CD14-positive monocyte (primary cell): Measurements from ENCODE around the gene COL4A1. TPM values are rescaled to one million over a fixed set of nuclear protein-coding genes. Genes with fewer than 3 reads are reported as not detected.

Source experiments
- DNase-seq, 3 donors: peaks; one replicate each; pipeline ENCODE4 v3.0.0-alpha.2; 2011 to 2022
- H2AFZ ChIP-seq: 2 replicates; pipeline ENCODE4 v1.6.0; 2012; ENCODE audit warnings: mild to moderate bottlenecking, low read depth, low read length, inconsistent platforms; ENCODE audit not compliant: insufficient read depth, poor library complexity, severe bottlenecking
- H3K27ac ChIP-seq, 2 donors: 1 replicate in 1 of 2; 2 replicates in 1 of 2; pipeline ENCODE4 v1.5.1; 2012 to 2013; ENCODE audit warnings: low read length in 2 of 2, control low read depth in 1 of 2, inconsistent platforms in 1 of 2, low read depth in 1 of 2, mild to moderate bottlenecking in 1 of 2
- H3K27me3 ChIP-seq, 2 donors: one replicate each; pipeline versions ENCODE4 v1.6.0 to v1.6.1; 2011 to 2013; ENCODE audit warnings: low read length in 2 of 2; ENCODE audit not compliant: control insufficient read depth in 2 of 2, insufficient read depth in 2 of 2
- H3K36me3 ChIP-seq, 2 donors: replicated peaks in 1 of 2; 1 replicate in 1 of 2; 2 replicates in 1 of 2; pipeline versions ENCODE4 v1.5.1 to v1.6.1; 2012 to 2013; ENCODE audit warnings: low read length in 2 of 2, control low read depth in 1 of 2, inconsistent platforms in 1 of 2, mild to moderate bottlenecking in 1 of 2; ENCODE audit not compliant: insufficient read depth in 2 of 2, control insufficient read depth in 1 of 2
- H3K4me1 ChIP-seq, 2 donors: 1 replicate in 1 of 2; 2 replicates in 1 of 2; pipeline versions ENCODE4 v1.5.1 to v1.6.1; 2012 to 2013; ENCODE audit warnings: low read length in 2 of 2, control low read depth in 1 of 2, inconsistent platforms in 1 of 2, mild to moderate bottlenecking in 1 of 2, moderate library complexity in 1 of 2; ENCODE audit not compliant: insufficient read depth in 2 of 2, control insufficient read depth in 1 of 2
- H3K4me2 ChIP-seq: replicated peaks from 2 replicates; pipeline ENCODE3; 2012; ENCODE audit warnings: low read length, moderate library complexity, mild to moderate bottlenecking; ENCODE audit not compliant: poor library complexity, severe bottlenecking; ENCODE audit errors: extremely low read depth
- H3K4me3 ChIP-seq, 3 experiments: fragments of 200-600 bp in 1 of 3; sonication (generic) in 1 of 3; replicated peaks in 1 of 3; 1 replicate in 2 of 3; 2 replicates in 1 of 3; pipeline ENCODE4 v1.5.1; 2011 to 2013; ENCODE audit warnings: low read length in 3 of 3, mild to moderate bottlenecking in 3 of 3, control low read depth in 2 of 3, low read depth in 2 of 3, inconsistent platforms in 1 of 3, moderate library complexity in 1 of 3
- H3K79me2 ChIP-seq: 2 replicates; pipeline ENCODE4 v1.6.0; 2012; ENCODE audit warnings: mild to moderate bottlenecking, control low read depth, inconsistent platforms, low read length, moderate library complexity; ENCODE audit not compliant: insufficient read depth
- H3K9ac ChIP-seq: 2 replicates; pipeline ENCODE4 v1.6.0; 2017; ENCODE audit warnings: low read length, mild to moderate bottlenecking; ENCODE audit not compliant: insufficient read depth, poor library complexity, severe bottlenecking
- H3K9me3 ChIP-seq, 2 donors: replicated peaks in 1 of 2; 1 replicate in 1 of 2; 2 replicates in 1 of 2; pipeline versions ENCODE4 v1.5.1 to v1.6.1; 2012 to 2013; ENCODE audit warnings: low read length in 2 of 2, control low read depth in 1 of 2; ENCODE audit not compliant: control insufficient read depth in 1 of 2, insufficient read depth in 1 of 2
- H4K20me1 ChIP-seq: 2 replicates; pipeline ENCODE4 v1.6.0; 2012; ENCODE audit warnings: mild to moderate bottlenecking, low read length, control low read depth, moderate library complexity; ENCODE audit not compliant: insufficient read depth
- H3K27ac Mint-ChIP-seq, 7 donors: one replicate each; pipeline ENCODE4 v1.8.0; 2020; ENCODE audit warnings: mild to moderate bottlenecking in 7 of 7, mixed read lengths in 7 of 7, moderate library complexity in 6 of 7, inconsistent platforms in 2 of 7
- H3K27me3 Mint-ChIP-seq, 3 donors: one replicate each; pipeline ENCODE4 v1.8.0; 2021 to 2022; ENCODE audit warnings: low read depth in 3 of 3, mild to moderate bottlenecking in 3 of 3, mixed read lengths in 3 of 3, moderate library complexity in 3 of 3, inconsistent platforms in 1 of 3
- H3K36me3 Mint-ChIP-seq, 2 donors: one replicate each; pipeline ENCODE4 v1.8.0; 2020; ENCODE audit warnings: mixed read lengths in 2 of 2, inconsistent platforms in 1 of 2, mild to moderate bottlenecking in 1 of 2
- H3K4me1 Mint-ChIP-seq: one replicate; pipeline ENCODE4 v1.8.0; 2020; ENCODE audit warnings: mild to moderate bottlenecking, mixed read lengths
- H3K4me3 Mint-ChIP-seq, 2 donors: one replicate each; pipeline ENCODE4 v1.8.0; 2020; ENCODE audit warnings: mild to moderate bottlenecking in 2 of 2, mixed read lengths in 2 of 2, moderate library complexity in 1 of 2
- H3K9me3 Mint-ChIP-seq, 7 donors: one replicate each; pipeline ENCODE4 v1.8.0; 2020 to 2022; ENCODE audit warnings: mixed read lengths in 7 of 7, mild to moderate bottlenecking in 6 of 7, moderate library complexity in 6 of 7, inconsistent platforms in 2 of 7
- CTCF ChIP-seq: fragments of 200-600 bp; IDR thresholded peaks from one replicate; pipeline ENCODE4 v1.8.0; 2022; ENCODE audit warnings: antibody characterized with exemption, mild to moderate bottlenecking
- WGBS: methylation state at CpG from one replicate; pipeline ENCODE4 v1.1.5; 2013; ENCODE audit warnings: missing lambda C conversion rate; ENCODE audit not compliant: insufficient coverage; 5-methylcytosine and 5-hydroxymethylcytosine counted together
- intact Hi-C, 2 donors: fragments of 100-400 bp; cut with micrococcal nuclease; formaldehyde crosslinking; loops; one replicate each; pipeline versions ENCODE4 v1.15.0 to v1.15.1; 2023
- polyA plus RNA-seq, 3 donors: library from polyadenylated mRNA; depleted of rRNA in 1 of 3; unstranded in 2 of 3; stranded (reverse) in 1 of 3; fragments of 300-500 nt in 2 of 3; fragments of >200 nt in 1 of 3; fragmentation: Illumina TruSeq in 2 of 3; gene quantifications; 1 replicate in 2 of 3; 2 replicates in 1 of 3; pipeline ENCODE4 v1.2.3, GENCODE V29; 2012 to 2021

The COL4A1 gene
- polyA plus RNA-seq, 3 donors: 0.16 to 0.25 TPM; not detected in 1

GRCh38 chr13:110280985-110281688 is 25.8 kb downstream of the COL4A1 start:
- no peak overlapping the region for H2AFZ ChIP-seq
- 97% methylated on average over 4 of the region's 7 CpGs for WGBS
- no peak overlapping the region for H3K27ac ChIP-seq
- Mint-ChIP-seq H3K4me1 (no peaks in the 10 kb centered on the region), H3K27me3 (peaks cover 9 to 14% (median 11%) of the 10 kb centered on the region in 3 donors), H3K27ac (no peak overlapping the region), H3K9me3 (peaks cover 0 to 10% (median 4%) of the 10 kb centered on the region in 7 donors), H3K36me3 (no peaks in the 10 kb centered on the region), H3K4me3 (no peak overlapping the region)
- H3K27me3 ChIP-seq: peaks cover 0 to 2% of the 10 kb centered on the region in 2 donors
- no peak overlapping the region for H3K4me3 ChIP-seq
- H3K9ac ChIP-seq: no peak overlapping the region
- no peaks in the 10 kb centered on the region for H3K4me1 ChIP-seq
- no peaks in the 10 kb centered on the region for H4K20me1 ChIP-seq
- no peaks in the 10 kb centered on the region for H3K36me3 ChIP-seq
- DNase-seq: no peak
- TF ChIP-seq CTCF: no peak
- no peak overlapping the region for H3K4me2 ChIP-seq
- no peaks in the 10 kb centered on the region for H3K9me3 ChIP-seq
- intact Hi-C loops: no loop called here
- H3K79me2 ChIP-seq: no peaks in the 10 kb centered on the region

DNA sequence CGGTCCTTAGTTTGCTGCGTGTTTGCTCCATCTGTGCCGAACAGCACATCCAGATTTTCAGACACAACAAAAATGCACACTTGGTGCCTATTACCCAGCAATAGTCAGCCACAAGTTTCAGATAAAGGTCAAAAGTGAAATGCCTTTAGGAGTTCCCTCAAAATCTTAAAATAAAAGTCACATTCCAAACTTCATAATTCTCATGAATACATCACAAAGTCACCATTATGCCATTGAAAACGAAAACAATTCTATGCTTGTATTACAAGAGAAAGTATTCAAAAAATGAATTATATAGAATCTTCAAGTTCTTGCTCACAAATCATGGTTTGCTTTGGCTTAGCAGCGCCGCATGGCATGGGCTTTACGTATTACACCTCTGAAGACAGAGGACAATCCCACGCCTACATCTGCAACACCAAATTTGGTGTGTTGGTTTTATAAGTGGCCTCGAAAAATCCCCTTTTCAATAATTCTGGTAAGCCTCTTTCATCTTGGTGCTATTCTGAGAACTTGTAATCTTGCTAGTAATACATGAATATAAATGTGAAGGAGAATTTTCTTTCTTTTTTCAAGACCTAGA is 26.6 kb downstream of the COL4A1 start:
- H3K36me3 Mint-ChIP-seq: no peaks in the 10 kb centered on the region
- intact Hi-C loops: no loop called here

More for the DNA sequence above, 26.6 kb downstream of the COL4A1 start:
- Histone ChIP-seq H3K4me3 (no peak overlapping the region), H3K27ac (no peak overlapping the region), H3K9me3 (no peaks in the 10 kb centered on the region), H3K79me2 (no peaks in the 10 kb centered on the region), H4K20me1 (no peaks in the 10 kb centered on the region), H3K4me1 (no peaks in the 10 kb centered on the region), H3K36me3 (no peaks in the 10 kb centered on the region), H3K27me3 (peaks cover 0 to 2% of the 10 kb centered on the region in 2 donors), H3K4me2 (no peak overlapping the region), H2AFZ (no peak overlapping the region), H3K9ac (no peak overlapping the region)
- Mint-ChIP-seq H3K27ac (no peak overlapping the region), H3K9me3 (peaks cover 0 to 10% (median 4%) of the 10 kb centered on the region in 7 donors), H3K4me1 (no peaks in the 10 kb centered on the region), H3K27me3 (peaks cover 9 to 13% (median 12%) of the 10 kb centered on the region in 3 donors), H3K4me3 (no peak overlapping the region)
- 96% methylated on average over 3 of the region's 9 CpGs for WGBS
- DNase-seq: no peak
- no peak for TF ChIP-seq CTCF
